GM21360 (cell line): Measurements from ENCODE around the gene TBX6.

Source experiments
- ATAC-seq: cut with Tn5 transposase; IDR thresholded peaks from one replicate; pipeline ENCODE4 v1.9.1; 2021; ENCODE audit warnings: mild to moderate bottlenecking, moderate library complexity; ENCODE audit not compliant: unreplicated experiment

The TBX6 gene

GRCh38 chr16:30113711-30114333 is 22.1 kb upstream of the TBX6 start:
- no peak for ATAC-seq

DNA sequence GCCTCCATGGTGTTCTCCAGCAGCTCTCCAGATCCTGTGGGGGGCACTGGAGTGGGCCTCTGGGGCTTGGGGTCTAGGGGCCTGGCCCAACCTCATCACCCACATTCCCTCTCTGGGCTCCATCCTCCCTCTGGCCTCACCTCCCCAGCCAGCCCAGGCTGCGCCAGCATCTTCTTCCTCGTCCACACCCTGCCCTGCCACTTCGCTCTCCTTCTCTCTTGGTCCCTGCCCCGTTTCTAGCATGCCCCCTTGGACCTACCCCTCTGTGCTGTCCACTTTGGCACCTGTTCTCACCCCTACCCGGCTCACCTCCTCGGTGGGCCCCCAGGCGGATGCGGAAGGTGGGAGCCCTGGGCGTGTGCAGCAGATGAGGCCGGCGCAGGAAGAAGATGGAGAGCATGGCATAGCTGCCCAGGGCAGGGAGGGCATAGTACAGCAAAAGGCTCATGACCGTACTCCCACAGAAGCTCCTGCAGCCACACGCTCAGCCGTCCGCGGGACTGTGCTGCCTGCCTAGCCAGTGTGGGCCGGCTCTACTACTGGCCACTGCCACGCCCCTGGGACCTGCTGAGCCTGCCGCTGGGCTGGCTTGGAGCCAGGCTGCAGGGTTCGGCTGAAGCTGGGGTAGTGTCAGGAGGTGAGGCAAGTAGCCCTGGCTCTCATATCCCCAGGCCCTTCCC is 21.4 kb upstream of the TBX6 start, which contains the start of gene GDPD3:
Gene GDPD3, minus strand, starts transcription at position 507 of the 680 bp plus-strand sequence. Its CDS starts 59 bp downstream, at position 448.
- ATAC-seq: no peak

DNA sequence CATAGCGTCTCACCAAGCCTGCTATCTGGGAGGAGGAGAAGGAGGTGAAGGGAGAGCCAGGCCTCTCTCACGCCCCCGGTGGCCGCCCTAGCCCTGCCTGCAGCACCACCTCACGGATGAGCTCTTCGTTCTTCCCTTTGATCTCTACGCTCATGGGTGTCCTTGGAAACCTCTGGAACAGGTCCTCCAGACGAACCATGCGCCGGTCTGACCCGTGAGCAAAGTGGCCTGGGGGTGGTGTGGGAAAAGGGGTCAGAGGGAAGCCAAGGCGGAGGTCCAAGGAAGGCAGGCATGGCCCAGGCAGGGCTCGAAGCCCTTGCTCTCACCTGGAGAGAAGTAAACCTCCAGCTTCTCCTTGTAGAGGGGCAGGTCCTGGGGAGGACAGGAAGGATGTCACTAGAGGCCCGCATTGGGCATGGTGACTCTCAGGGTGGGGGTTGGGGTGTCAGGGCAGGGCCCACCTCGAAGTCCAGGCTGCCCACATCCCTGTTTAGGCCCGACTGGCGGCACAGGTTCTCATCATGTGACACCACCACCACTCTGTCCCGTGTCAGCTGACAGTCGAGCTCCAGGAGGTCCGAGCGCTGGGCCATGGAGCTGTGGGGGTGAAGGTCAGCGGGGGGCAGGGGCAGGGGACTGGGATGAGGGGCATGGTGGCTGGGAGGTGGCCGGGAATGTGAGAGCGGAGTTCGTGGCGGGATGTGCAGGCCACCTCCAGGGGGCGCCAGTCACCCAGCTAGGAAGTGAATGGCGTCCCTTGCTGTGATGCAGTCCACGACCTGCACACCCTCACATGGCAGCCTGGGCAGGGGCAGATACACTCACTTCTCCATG is 20.7 kb upstream of the TBX6 start:
- ATAC-seq: no peak

- ATAC-seq: no peak
These were observed 18.9 kb upstream of the TBX6 start for GRCh38 chr16:30110661-30111060.

DNA sequence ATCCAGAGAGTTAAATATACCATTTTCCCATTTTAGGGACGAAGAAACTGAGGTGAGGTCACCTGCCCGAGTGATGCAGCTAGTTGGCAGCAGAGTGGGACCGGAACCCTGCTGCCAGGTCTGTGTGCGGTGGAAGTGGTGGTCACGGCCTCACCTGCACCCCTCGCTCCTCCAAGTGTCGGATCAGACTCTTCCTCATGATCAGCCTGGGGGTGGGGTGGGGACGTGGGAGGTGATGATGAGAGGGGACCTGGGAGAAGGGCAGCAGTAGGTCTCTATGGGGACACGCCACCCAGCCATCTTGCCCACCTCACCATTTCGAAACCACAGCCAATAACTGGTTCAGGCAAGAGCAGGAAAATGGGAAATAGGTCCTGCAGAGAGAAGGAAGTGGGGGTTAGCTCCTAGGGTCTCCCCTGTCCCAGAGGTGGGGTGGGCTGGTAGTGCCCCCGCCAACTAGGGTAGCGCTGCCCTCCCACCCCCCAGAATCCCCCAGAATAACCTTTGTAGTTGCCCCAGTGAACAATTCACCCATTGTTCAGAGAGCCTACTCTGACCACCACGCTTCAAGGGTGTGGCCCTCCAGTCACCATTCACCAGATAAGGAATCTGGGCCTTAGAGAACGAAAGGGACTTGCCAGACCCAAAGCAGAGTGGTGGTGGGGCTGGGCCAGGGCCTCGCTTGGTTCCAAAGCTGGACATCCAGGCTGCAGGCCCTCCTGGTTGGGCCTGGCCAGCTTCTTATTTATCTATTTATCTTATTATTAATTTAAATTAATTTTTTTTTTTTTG is 16.5 kb upstream of the TBX6 start:
- no peak for ATAC-seq

DNA sequence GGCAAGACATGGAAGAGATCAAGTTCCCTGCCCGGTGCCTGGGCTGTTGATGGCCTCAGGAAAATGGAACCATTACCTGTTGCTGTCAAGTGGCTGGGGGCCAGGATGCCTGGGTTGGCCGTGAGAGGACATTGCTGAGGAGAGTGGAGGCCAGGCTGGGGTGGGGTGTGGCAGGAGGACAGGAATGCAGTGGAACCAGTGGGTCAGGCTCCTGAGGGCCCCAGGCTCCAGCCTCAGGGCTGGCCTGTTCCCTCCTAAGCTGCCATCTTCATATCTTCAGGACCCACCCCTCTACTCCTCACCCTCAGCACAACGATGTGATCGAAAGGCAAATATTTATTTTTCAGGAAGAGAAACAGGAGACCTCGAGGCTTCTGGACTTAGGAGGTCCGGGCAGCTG is 12.8 kb upstream of the TBX6 start:
- no peak for ATAC-seq

DNA sequence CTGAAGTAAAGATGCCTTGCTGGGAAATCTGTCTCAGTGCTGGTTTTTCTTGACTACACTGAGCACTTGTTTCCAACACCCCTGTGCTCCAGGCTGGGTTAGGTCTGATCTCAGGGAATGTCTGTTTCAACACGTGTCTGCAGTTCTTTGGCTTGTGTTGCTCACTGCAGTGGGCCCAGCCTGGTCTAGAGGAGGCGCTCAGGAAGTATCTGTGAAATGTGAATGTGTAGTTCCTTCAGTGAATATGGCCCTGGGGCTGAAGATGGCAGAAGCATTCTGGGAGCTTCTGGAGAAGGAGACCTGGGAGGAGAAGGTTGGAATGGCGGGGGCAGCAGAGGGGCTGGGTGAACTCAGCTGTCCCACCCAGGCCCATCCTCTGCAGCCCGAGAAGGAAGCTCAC is 12.4 kb upstream of the TBX6 start:
- ATAC-seq: no peak

DNA sequence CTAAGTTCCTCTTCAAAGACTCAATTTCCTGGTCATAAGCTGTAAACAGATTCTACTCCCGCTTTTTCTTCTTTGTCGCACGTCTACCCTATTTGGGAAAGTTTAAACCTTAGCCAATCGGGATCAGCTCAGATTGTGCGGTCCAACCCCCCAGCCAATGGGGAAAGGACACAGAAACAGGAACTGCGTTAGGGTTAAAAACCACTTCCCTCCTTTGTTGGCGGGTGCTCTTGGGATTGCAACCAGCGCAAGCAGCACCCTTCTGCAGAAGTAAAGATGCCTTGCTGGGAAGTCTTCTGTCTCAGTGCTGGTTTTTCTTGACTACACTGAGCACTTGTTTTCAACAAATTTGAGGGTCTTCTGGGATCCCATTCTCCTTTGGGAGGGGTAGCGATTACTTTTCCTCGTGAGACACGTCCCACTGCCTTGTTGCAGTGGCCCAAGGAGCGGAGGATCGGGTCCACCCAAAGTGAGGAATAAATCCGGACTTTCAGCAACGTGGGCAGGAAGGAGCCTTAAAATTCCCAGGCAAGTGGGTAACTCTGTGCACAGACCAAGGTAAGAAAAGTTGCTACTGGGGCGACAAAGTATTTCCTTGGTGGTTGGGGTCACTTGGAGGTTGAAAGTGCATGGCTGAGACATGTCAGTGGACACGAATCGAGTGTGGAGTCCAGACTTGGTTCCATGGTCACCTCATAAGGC is 5.3 kb upstream of the TBX6 start:
- ATAC-seq: no peak

- ATAC-seq: peak; percentile 37
These were observed 4.6 kb upstream of the TBX6 start, which contains the start of gene YPEL3 for GRCh38 chr16:30096105-30096861. Gene YPEL3 (minus strand): TSS chr16:30096213. CDS start chr16:30095482, 731 bp downstream.

- ATAC-seq: no peak
These were observed 3.7 kb upstream of the TBX6 start for GRCh38 chr16:30095166-30096078.

- no peak for ATAC-seq
These were observed 2.9 kb upstream of the TBX6 start for GRCh38 chr16:30094541-30095165.

DNA sequence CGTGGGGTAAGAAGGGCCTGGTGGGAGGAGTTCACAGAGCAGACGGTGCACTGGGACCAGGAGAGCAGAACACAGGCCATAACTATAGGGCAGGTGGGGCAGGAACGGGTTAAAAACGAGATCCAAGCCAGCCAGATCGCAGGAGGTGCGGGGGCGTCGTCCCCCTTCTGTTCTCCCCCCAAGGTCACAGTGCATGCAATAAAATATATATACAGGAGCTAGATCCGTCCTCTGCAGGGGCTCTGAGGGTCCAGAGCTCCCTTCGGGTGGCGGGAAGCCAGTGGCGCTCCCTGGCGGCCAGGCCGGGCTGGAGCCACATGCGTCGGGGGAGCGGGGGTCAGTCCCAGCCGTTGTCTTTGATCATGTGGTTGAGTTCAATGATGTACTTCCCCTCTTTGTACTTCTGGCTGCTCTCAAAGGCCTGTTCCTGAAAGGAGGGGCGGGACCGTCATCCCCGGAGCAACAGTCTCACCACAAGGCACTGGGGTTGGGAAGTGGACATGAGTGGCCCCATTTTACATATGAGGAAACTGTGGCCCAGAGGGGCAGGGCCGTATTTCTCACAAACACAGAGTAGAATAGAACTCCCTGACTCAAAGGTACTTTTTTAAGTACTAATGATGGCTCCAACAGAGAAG is 768 bp upstream of the TBX6 start:
- ATAC-seq: peak; percentile 39

DNA sequence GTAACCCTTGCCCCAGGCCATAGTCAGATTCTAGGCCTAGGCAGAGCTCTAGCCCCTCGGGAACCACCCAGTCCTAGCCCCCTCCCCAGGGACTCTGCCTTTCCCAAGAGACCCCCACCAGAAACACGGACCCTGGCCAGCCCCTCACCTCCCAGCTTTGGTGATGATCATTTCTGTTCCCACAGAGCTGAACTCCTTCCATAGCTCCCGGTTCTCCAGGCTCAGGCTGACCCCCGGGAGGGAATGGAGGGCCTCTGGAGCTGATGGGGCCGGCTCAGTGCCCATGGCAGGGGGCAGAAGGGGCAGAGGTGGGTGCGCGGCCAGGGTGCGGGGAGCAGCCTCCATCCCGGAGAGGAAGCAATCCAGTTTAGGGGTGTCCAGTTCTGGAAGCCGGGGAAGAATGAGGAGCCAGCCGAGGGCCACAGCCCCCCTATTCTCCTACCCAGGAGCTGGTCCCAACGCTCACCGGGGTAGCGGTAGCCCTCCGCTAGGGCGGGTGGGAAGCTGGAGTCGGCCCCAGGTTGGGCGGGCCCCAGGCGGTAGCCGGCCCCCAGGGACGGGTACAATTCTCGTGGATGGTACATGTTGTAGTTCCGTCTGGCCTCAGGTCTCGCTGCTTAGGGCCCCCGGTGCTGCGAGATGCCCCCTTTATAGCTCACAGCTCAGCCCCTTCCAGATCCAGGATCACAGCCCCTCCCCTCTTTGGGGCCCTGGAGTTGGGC is 953 bp downstream of the TBX6 start:
- no peak for ATAC-seq

GRCh38 chr16:30088832-30089624 is 2.7 kb downstream of the TBX6 start:
- no peak for ATAC-seq

DNA sequence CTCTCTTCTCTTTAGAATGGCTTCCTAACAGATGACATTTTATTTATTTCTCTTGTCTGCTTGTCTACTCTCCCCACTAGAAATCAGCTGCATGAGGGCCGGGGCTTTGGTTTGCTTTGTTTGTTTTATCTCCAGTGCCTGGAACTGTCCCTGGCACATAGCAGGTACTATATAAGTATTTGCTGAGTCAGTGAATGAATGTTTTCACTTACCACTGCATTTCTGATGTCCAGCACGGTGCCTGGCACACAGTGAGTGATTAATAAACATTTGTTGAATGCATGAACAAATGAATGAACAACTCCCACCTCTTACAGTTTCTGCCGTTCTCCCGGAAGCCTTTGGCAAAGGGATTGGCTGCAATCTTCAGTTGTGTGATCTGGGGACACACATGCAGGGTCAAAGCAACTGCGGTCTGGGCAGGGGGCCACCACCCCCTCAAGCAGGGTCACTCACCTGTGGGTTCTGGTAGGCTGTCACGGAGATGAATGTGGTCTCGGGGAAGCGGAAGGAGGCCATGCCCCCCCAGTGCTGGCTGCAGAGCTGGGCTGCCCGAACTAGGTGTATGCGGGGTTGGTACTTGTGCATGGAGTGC is 3.4 kb downstream of the TBX6 start:
- no peak for ATAC-seq
